A673 (cell line): ENCODE results near the gene UBXN2A. TPM values are rescaled to one million over a fixed set of nuclear protein-coding genes. Genes with fewer than 3 reads are reported as not detected.

ENCODE experiments used
- BruUV-seq: library from RNA; stranded (reverse); fragments of 400-500 nt; replicated peaks from 2 replicates; lab custom pipeline; 2021; lab: Mats Ljungman, UMichigan
- CTCF ChIA-PET: fragments of 300-600 bp; sonication (Branson Sonifier 250); formaldehyde crosslinking; loops from one replicate; lab custom pipeline; 2022; ENCODE audit warnings: antibody characterized with exemption; lab: Charles Lee
- POLR2A ChIA-PET: fragments of 300-600 bp; sonication (Branson Sonifier 250); formaldehyde crosslinking; loops from one replicate; lab custom pipeline; 2022; ENCODE audit warnings: antibody characterized with exemption; ENCODE audit not compliant: low non-redundant PET; lab: Charles Lee
- DNase-seq: peaks from one replicate; pipeline ENCODE4 v3.0.0-alpha.2; 2015; ENCODE audit warnings: low spot score
- H3K27ac ChIP-seq: fragments of 200-600 bp; sonication (generic); 2 replicates; pipeline ENCODE4 v1.5.1; 2016; ENCODE audit warnings: mixed run types, low read depth, mild to moderate bottlenecking, mixed read lengths, antibody characterized with exemption, low read length; ENCODE audit not compliant: poor library complexity, severe bottlenecking
- H3K27me3 ChIP-seq: fragments of 200-600 bp; sonication (generic); replicated peaks from 2 replicates; pipeline ENCODE4 v1.6.1; 2017; ENCODE audit warnings: mixed run types, low read depth, mild to moderate bottlenecking, mixed read lengths, antibody characterized with exemption, low read length; ENCODE audit not compliant: insufficient read depth, poor library complexity
- H3K36me3 ChIP-seq: fragments of 200-600 bp; sonication (generic); 2 replicates; pipeline ENCODE4 v1.6.1; 2016; ENCODE audit warnings: mixed run types, mild to moderate bottlenecking, mixed read lengths, antibody characterized with exemption, low read length; ENCODE audit not compliant: insufficient read depth, poor library complexity, severe bottlenecking
- H3K4me1 ChIP-seq: fragments of 200-600 bp; sonication (generic); 2 replicates; pipeline ENCODE4 v1.6.1; 2017; ENCODE audit warnings: mixed run types, mild to moderate bottlenecking, mixed read lengths, antibody characterized with exemption, low read length; ENCODE audit not compliant: insufficient read depth, poor library complexity, severe bottlenecking
- H3K4me3 ChIP-seq: fragments of 200-600 bp; sonication (generic); 2 replicates; pipeline ENCODE4 v1.5.1; 2016; ENCODE audit warnings: low read depth, mixed run types, mild to moderate bottlenecking, mixed read lengths, low read length; ENCODE audit not compliant: poor library complexity, severe bottlenecking
- H3K9me3 ChIP-seq: fragments of 200-600 bp; sonication (generic); 2 replicates; pipeline ENCODE4 v1.6.1; 2016; ENCODE audit warnings: mixed run types, low read depth, mild to moderate bottlenecking, mixed read lengths, antibody characterized with exemption, low read length; ENCODE audit not compliant: poor library complexity, severe bottlenecking
- EZH2 ChIP-seq: fragments of 200-600 bp; sonication (generic); IDR thresholded peaks from 2 replicates; pipeline ENCODE4 v1.6.1; 2017; ENCODE audit warnings: borderline replicate concordance, low read depth, mild to moderate bottlenecking, mixed read lengths, antibody characterized with exemption, low read length; ENCODE audit not compliant: poor library complexity, severe bottlenecking
- intact Hi-C: fragments of 100-400 bp; cut with micrococcal nuclease; formaldehyde crosslinking; loops from one replicate; pipeline ENCODE4 v1.10.0; 2022; ENCODE audit not compliant: unreplicated experiment
- total RNA-seq: library from RNA; stranded (reverse); gene quantifications from 2 replicates; pipeline ENCODE4 v1.2.3, GENCODE V29; 2021
- TF ChIP-seq, protein P1 (sequence below): fragments of 300-800, 200-600 bp; sonication (generic); conservative IDR thresholded peaks from 2 replicates; pipeline ENCODE4 v1.5.1; 2017; ENCODE audit warnings: low read depth, mild to moderate bottlenecking, antibody characterized with exemption, low read length, moderate library complexity, mixed read lengths

The UBXN2A gene
- total RNA-seq, 1 experiment from 2014 or later: 18.3 TPM

DNA sequence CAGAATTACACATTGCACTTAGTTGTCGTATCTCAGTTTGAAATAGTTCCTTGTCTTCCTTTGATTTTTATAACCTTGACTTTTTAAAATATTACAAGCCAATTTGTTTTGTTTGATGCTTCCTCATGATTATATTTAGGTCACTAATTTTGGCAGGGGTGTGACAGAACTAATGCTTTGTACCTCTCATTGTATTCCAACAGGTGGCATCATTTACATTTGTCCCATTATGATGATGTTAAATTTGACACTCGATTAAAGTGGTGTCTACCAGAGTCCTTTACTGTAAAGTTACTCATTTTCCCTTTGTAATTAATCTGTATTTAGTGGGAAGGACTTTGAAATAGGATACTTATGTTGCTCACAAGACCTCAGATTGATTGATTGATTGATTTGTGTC lies 48.1 kb downstream of the UBXN2A start:
- H3K4me3 ChIP-seq: no peak overlapping the region
- TF ChIP-seq EZH2: no peak
- TF ChIP-seq, protein P1, sequence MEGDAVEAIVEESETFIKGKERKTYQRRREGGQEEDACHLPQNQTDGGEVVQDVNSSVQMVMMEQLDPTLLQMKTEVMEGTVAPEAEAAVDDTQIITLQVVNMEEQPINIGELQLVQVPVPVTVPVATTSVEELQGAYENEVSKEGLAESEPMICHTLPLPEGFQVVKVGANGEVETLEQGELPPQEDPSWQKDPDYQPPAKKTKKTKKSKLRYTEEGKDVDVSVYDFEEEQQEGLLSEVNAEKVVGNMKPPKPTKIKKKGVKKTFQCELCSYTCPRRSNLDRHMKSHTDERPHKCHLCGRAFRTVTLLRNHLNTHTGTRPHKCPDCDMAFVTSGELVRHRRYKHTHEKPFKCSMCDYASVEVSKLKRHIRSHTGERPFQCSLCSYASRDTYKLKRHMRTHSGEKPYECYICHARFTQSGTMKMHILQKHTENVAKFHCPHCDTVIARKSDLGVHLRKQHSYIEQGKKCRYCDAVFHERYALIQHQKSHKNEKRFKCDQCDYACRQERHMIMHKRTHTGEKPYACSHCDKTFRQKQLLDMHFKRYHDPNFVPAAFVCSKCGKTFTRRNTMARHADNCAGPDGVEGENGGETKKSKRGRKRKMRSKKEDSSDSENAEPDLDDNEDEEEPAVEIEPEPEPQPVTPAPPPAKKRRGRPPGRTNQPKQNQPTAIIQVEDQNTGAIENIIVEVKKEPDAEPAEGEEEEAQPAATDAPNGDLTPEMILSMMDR: peak; percentile 30; the same call in 1 of the 2 replicates
- peak; percentile 32 for DNase-seq
- H3K36me3 ChIP-seq: no peaks in the 10 kb centered on the region
- no peaks in the 10 kb centered on the region for H3K27me3 ChIP-seq
- intact Hi-C loops: loop anchor here (5.0 kb wide), 1 partner anchor 394 kb away; no protein-coding TSS in a partner anchor
- CTCF ChIA-PET: no interaction called here
- no peak overlapping the region for H3K27ac ChIP-seq
- no peaks in the 10 kb centered on the region for H3K9me3 ChIP-seq
- BruUV-seq: no TSS peak
- POLR2A ChIA-PET: no interaction called here
- peaks cover 5% of the 10 kb centered on the region for H3K4me1 ChIP-seq

DNA sequence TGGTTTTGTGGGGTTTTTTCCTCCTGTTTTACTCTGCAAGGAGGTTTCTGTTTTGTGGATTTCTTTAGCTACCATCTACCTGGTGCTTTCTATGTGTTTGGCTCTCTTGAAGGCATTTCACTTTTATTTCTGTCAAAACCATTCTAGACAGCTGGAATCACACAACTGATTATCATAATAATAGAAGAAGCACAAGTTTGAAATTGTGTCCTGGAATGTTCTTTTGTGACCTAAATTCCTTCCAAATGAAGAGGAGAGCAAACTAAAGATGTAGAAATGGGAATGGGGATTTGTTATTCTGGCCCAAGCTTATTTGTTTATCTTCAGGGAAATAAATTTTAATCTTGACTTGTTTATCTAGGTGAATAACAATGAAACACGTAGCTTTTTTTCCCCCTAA lies 52.7 kb downstream of the UBXN2A start:
- Histone ChIP-seq H3K9me3 (no peaks in the 10 kb centered on the region), H3K36me3 (no peaks in the 10 kb centered on the region), H3K4me3 (no peak overlapping the region), H3K27ac (no peak overlapping the region), H3K27me3 (no peaks in the 10 kb centered on the region), H3K4me1 (peaks cover 5% of the 10 kb centered on the region)
- no peak for TF ChIP-seq EZH2
- TF ChIP-seq, protein P1: no peak
- POLR2A ChIA-PET: no interaction called here
- intact Hi-C loops: no loop called here
- BruUV-seq: no TSS peak
- DNase-seq: no peak
- CTCF ChIA-PET: no interaction called here

DNA sequence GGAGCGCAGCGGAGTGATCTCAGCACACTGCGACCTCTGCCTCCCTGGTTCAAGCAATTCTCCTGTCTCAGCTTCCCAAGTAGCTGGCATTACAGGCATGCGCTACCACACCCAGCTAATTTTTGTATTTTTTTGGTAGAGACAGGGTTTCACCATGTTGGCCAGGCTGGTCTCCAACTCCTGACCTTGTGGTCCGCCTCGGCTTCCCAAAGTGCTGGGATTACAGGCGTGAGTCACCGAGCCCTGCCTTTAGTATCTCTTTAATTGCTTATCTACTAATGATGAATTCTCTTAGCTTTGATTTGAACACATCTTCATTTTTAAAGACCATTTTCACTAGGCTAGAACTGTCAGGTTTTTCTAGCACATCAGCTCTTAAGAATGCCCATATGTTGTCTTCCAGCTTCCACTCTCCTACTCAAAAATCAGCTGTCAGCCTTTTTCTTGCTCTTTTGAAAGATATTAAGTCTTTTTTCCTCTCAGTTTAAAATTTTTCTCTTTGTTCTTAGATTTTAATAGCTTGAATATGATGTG lies 53.5 kb downstream of the UBXN2A start:
- Histone ChIP-seq H3K36me3 (no peaks in the 10 kb centered on the region), H3K9me3 (no peaks in the 10 kb centered on the region), H3K4me3 (no peak overlapping the region), H3K4me1 (peaks cover 5% of the 10 kb centered on the region), H3K27me3 (no peaks in the 10 kb centered on the region), H3K27ac (no peak overlapping the region)
- DNase-seq: no peak
- intact Hi-C loops: no loop called here
- no peak for TF ChIP-seq EZH2
- TF ChIP-seq, protein P1: no peak
- BruUV-seq: no TSS peak
- ChIA-PET POLR2A (no interaction called here), CTCF (no interaction called here)
